Measurements from ENCODE around the gene ZNF672. TPM values are rescaled to one million over a fixed set of nuclear protein-coding genes. Genes with fewer than 3 reads are reported as not detected.
"Not testable (repeated sequence)": the region's sequence is repeated elsewhere in the genome, so short reads cannot be mapped to it uniquely, and the experiment has no call there.

Gene ZNF672
- total RNA-seq, 1 donor, result 15.2 TPM

- TF ChIP-seq CTCF (IDR thresholded peaks at IDR 0.05; ENCODE audit: extremely low read depth, low read depth, low read length), result no peak
- H3K27ac ChIP-seq (ENCODE audit: low read depth, low read length), result no peak overlapping the region
- H3K4me1 ChIP-seq (ENCODE audit: insufficient read depth, low read length), result no peaks in the 10 kb centered on the region
- no peak overlapping the region for H2AFZ ChIP-seq (ENCODE audit: low read length)
- H3K9me3 ChIP-seq (ENCODE audit: low read depth, low read length), result no peaks in the 10 kb centered on the region
- no peaks in the 10 kb centered on the region for H3K79me2 ChIP-seq (ENCODE audit: insufficient read depth, low read length)
- no peak for DNase-seq (ENCODE audit: insufficient read length, low spot score, missing footprints)
- no peak overlapping the region for H3K4me2 ChIP-seq (ENCODE audit: insufficient read depth, low read length)
- no peaks in the 10 kb centered on the region for H4K20me1 ChIP-seq (ENCODE audit: insufficient read depth, low read length)
- H3K36me3 ChIP-seq (ENCODE audit: insufficient read depth, low read length), result no peaks in the 10 kb centered on the region
- H3K27me3 ChIP-seq (ENCODE audit: insufficient read depth, low read length), result no peaks in the 10 kb centered on the region
- no peak overlapping the region for H3K4me3 ChIP-seq (ENCODE audit: insufficient read depth, low read length)
Measured at GRCh38 chr1:248885646-248886045, 47.6 kb downstream of the ZNF672 start.

DNA sequence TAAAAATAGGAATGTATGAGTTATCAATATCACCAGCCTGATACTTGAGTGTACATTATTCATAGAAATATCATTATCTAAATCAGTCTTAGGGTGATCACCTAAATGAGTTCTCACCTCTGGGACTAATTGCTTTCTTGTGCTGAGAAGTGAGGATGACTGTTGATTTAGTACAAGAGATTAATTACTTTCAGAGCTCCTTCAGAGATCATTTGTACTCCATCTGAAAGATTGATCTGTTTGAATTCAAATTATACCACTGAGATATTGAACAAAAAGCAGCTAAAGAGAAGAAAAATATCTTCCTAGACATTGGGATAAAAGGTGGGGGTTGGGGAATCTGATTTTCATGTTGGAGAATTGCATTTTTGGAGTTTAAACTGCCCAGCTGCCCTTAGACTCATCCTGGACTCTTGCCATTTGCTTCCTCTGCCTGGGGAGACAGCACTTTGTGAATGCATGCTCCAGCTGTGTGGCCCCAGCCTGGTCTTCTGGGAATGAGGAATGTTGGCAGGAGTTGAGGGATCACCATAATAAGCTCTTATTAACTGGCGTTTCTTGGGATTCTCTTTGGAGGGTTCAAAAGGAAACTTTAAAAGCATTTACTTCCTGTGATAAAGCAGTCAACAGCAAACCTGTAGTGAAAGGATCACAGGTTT is 48.3 kb downstream of the ZNF672 start:
- Histone ChIP-seq H3K4me2 (ENCODE audit: insufficient read depth, low read length) (no peak overlapping the region), H3K79me2 (ENCODE audit: insufficient read depth, low read length) (no peaks in the 10 kb centered on the region), H3K4me3 (ENCODE audit: insufficient read depth, low read length) (no peak overlapping the region), H2AFZ (ENCODE audit: low read length) (no peak overlapping the region), H3K27ac (ENCODE audit: low read depth, low read length) (no peak overlapping the region), H3K4me1 (ENCODE audit: insufficient read depth, low read length) (no peaks in the 10 kb centered on the region), H3K36me3 (ENCODE audit: insufficient read depth, low read length) (no peaks in the 10 kb centered on the region), H3K27me3 (ENCODE audit: insufficient read depth, low read length) (no peaks in the 10 kb centered on the region), H4K20me1 (ENCODE audit: insufficient read depth, low read length) (no peaks in the 10 kb centered on the region), H3K9me3 (ENCODE audit: low read depth, low read length) (no peaks in the 10 kb centered on the region)
- TF ChIP-seq CTCF (IDR thresholded peaks at IDR 0.05; ENCODE audit: extremely low read depth, low read depth, low read length), result no peak
- DNase-seq (ENCODE audit: insufficient read length, low spot score, missing footprints), result peak; percentile 37

DNA sequence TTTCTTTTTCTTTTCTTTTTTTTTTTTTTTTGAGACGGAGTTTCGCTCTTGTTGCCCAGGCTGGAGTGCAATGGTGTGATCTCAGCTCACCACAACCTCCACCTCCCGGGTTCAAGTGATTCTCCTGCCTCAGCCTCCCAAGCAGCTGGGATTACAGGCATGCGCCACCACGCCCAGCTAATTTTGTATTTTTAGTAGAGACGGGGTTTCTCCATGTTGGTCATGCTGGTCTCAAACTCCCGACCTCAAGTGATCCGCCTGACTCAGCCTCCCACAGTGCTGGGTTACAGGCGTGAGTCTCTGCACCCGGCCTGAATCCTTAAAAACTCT is 51.9 kb downstream of the ZNF672 start:
- H3K9me3 ChIP-seq (ENCODE audit: low read depth, low read length); H3K4me1 ChIP-seq (ENCODE audit: insufficient read depth, low read length); H4K20me1 ChIP-seq (ENCODE audit: insufficient read depth, low read length); H2AFZ ChIP-seq (ENCODE audit: low read length); H3K27me3 ChIP-seq (ENCODE audit: insufficient read depth, low read length); H3K4me3 ChIP-seq (ENCODE audit: insufficient read depth, low read length); H3K27ac ChIP-seq (ENCODE audit: low read depth, low read length); DNase-seq (ENCODE audit: insufficient read length, low spot score, missing footprints); H3K4me2 ChIP-seq (ENCODE audit: insufficient read depth, low read length); H3K79me2 ChIP-seq (ENCODE audit: insufficient read depth, low read length); H3K36me3 ChIP-seq (ENCODE audit: insufficient read depth, low read length): not testable (repeated sequence)

- no peaks in the 10 kb centered on the region for H4K20me1 ChIP-seq (ENCODE audit: insufficient read depth, low read length)
- DNase-seq (ENCODE audit: insufficient read length, low spot score, missing footprints), result no peak
- no peak overlapping the region for H2AFZ ChIP-seq (ENCODE audit: low read length)
- H3K36me3 ChIP-seq (ENCODE audit: insufficient read depth, low read length), result no peaks in the 10 kb centered on the region
- no peaks in the 10 kb centered on the region for H3K4me1 ChIP-seq (ENCODE audit: insufficient read depth, low read length)
- H3K4me3 ChIP-seq (ENCODE audit: insufficient read depth, low read length), result no peak overlapping the region
- H3K27me3 ChIP-seq (ENCODE audit: insufficient read depth, low read length), result no peaks in the 10 kb centered on the region
- no peak for TF ChIP-seq CTCF (IDR thresholded peaks at IDR 0.05; ENCODE audit: extremely low read depth, low read depth, low read length)
- H3K27ac ChIP-seq (ENCODE audit: low read depth, low read length), result no peak overlapping the region
- H3K4me2 ChIP-seq (ENCODE audit: insufficient read depth, low read length), result no peak overlapping the region
- H3K9me3 ChIP-seq (ENCODE audit: low read depth, low read length), result no peaks in the 10 kb centered on the region
- H3K79me2 ChIP-seq (ENCODE audit: insufficient read depth, low read length), result no peaks in the 10 kb centered on the region
Measured at GRCh38 chr1:248890549-248891498, 52.8 kb downstream of the ZNF672 start.

Data from osteoblast (primary cell).